ENCODE results near the gene ATP2A1.

DNA sequence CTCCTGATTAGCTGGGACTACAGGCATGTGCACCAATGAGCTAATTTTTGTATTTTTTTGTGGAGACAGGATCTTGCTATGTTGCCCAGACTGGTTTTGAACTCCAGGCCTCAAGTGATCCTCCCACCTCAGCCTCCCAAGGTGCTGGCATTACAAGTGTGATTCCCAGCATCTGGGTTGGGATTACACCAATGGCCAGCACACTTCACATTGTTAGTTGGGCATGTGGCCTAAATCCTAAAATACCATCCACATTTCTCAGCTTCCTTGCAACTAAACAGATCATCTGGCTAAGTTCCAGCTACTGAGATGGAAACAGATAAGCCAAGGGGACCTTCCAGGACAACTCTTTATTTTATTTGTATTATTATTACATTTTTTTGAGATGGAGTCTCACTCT, 36.9 kb downstream of the ATP2A1 start:
- TF ChIP-seq EZH2 (IDR thresholded peaks at IDR 0.05) (no peak), POLR2AphosphoS5 (IDR thresholded peaks at IDR 0.05; ENCODE audit: borderline replicate concordance, low read depth, low read length) (no peak)

All from SK-N-MC (cell line).